Type B pancreatic cell (in vitro differentiated cells): ENCODE measurements around the gene TTC9C. TPM values are rescaled to one million over a fixed set of nuclear protein-coding genes. Genes with fewer than 3 reads are reported as not detected.

Experiments
- DNase-seq: peaks from one replicate; pipeline ENCODE4 v3.0.0; 2021; ENCODE audit warnings: mixed read lengths; ENCODE audit not compliant: unreplicated experiment; ENCODE audit errors: extremely low spot score
- H3K27ac Mint-ChIP-seq: 2 replicates; pipeline ENCODE4 v1.8.0; 2021; ENCODE audit warnings: mild to moderate bottlenecking, mixed read lengths
- H3K27me3 Mint-ChIP-seq: 2 replicates; pipeline ENCODE4 v1.8.0; 2021; ENCODE audit warnings: mixed read lengths
- H3K36me3 Mint-ChIP-seq: 2 replicates; pipeline ENCODE4 v1.8.0; 2021; ENCODE audit warnings: mixed read lengths
- H3K4me1 Mint-ChIP-seq: one replicate; pipeline ENCODE4 v1.8.0; 2021; ENCODE audit warnings: mixed read lengths; ENCODE audit not compliant: unreplicated experiment
- H3K4me3 Mint-ChIP-seq: 2 replicates; pipeline ENCODE4 v1.8.0; 2021; ENCODE audit warnings: mild to moderate bottlenecking, mixed read lengths
- H3K9me3 Mint-ChIP-seq: 2 replicates; pipeline ENCODE4 v1.8.0; 2021; ENCODE audit warnings: mixed read lengths
- CTCF ChIP-seq: fragments of 200-600 bp; sonication (generic); conservative IDR thresholded peaks from 2 replicates; pipeline ENCODE4 v1.5.0; 2021; ENCODE audit warnings: antibody characterized with exemption, mild to moderate bottlenecking
- total RNA-seq: library from RNA; stranded (reverse); gene quantifications from 2 replicates; pipeline ENCODE4 v1.2.1, GENCODE V29; 2021; ENCODE audit warnings: low replicate concordance

TTC9C gene
- total RNA-seq, 1 donor from 2014 or later: 39.0 TPM

DNA sequence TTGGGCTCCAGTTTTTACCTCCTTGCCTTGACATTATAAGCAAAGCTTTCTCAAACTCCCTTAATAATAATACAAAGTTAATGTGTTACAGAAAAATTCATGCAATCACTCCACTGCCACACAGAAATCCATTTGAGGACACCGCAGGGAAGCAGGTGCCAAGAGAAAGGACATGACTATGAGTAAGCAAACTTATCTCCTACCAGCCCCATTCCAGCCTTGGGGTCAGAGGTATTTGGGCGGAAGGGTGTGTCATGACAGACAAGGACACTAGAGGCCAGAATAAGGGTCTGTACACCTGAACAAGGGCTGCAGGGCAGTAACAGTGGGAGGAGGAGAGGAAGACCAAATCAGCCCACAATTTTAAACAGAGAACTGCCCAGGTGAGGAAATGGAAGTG lies 14.9 kb upstream of the TTC9C start:
- Mint-ChIP-seq H3K4me1 (peaks cover 36% of the 10 kb centered on the region), H3K36me3 (peaks cover 50% of the 10 kb centered on the region), H3K27ac (peak overlapping the region; percentile 97), H3K9me3 (no peaks in the 10 kb centered on the region), H3K27me3 (no peaks in the 10 kb centered on the region), H3K4me3 (peak overlapping the region; percentile 57)
- no peak for TF ChIP-seq CTCF
- no peak for DNase-seq

- peak overlapping the region; percentile 6 for H3K27ac Mint-ChIP-seq
- H3K36me3 Mint-ChIP-seq: peaks cover 60% of the 10 kb centered on the region
- peaks cover 21% of the 10 kb centered on the region for H3K4me1 Mint-ChIP-seq
- H3K4me3 Mint-ChIP-seq: no peak overlapping the region
- no peaks in the 10 kb centered on the region for H3K9me3 Mint-ChIP-seq
- TF ChIP-seq CTCF: no peak
- DNase-seq: no peak
- H3K27me3 Mint-ChIP-seq: no peaks in the 10 kb centered on the region
Measured at GRCh38 chr11:62715150-62716130, 12.8 kb upstream of the TTC9C start.

DNA sequence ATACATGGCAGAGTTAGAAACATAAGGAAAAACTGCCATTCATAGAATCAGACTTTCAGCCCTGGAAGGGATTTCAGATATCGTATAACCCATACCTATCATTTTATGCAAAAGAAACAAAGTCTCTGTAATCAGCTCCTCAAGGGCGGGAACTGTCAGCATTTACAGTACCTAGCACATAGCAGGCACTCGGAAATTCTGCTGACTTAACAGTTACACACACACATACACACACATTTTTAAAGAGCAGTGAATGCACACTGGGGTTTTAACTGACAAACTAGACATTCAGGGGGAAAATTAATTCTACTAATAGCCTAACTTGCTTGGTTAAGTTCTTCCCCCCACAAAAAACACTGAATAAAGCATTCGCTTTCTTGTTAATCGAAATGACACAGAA lies 12.1 kb upstream of the TTC9C start:
- Mint-ChIP-seq H3K36me3 (peaks cover 60% of the 10 kb centered on the region), H3K27me3 (no peaks in the 10 kb centered on the region), H3K27ac (peak overlapping the region; percentile 49), H3K9me3 (no peaks in the 10 kb centered on the region), H3K4me1 (peaks cover 21% of the 10 kb centered on the region), H3K4me3 (no peak overlapping the region)
- no peak for TF ChIP-seq CTCF
- DNase-seq: no peak

DNA sequence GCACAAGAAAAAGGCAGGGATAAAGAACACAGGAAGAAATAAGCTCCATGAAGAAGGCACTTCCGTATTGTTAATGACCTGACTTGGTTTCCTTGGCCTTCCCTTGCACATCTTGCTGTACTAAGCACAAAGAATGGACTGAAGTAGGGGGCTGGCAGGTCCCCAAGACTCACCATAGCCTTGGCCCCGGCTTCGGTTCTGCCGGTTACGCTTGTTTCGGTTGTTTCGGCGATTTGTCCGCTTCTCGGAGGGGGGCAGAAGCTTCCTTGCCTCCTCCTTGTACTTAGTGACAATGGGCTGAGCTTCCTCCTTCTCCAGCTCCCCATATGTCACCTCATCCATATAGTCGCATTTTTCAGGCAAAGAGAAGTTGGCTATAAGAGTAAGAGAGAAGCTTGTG lies 11.5 kb upstream of the TTC9C start:
- no peak for DNase-seq
- Mint-ChIP-seq H3K9me3 (no peaks in the 10 kb centered on the region), H3K27ac (peak overlapping the region; percentile 36), H3K27me3 (no peaks in the 10 kb centered on the region), H3K4me1 (peaks cover 22% of the 10 kb centered on the region), H3K36me3 (peaks cover 66% of the 10 kb centered on the region), H3K4me3 (no peak overlapping the region)
- no peak for TF ChIP-seq CTCF

- Mint-ChIP-seq H3K27me3 (no peaks in the 10 kb centered on the region), H3K27ac (peak overlapping the region; percentile 39)
Measured at GRCh38 chr11:62719302-62719978, 8.8 kb upstream of the TTC9C start.

More at GRCh38 chr11:62719302-62719978, 8.8 kb upstream of the TTC9C start:
- Mint-ChIP-seq H3K9me3 (no peaks in the 10 kb centered on the region), H3K4me1 (peaks cover 29% of the 10 kb centered on the region), H3K4me3 (no peak overlapping the region), H3K36me3 (peaks cover 66% of the 10 kb centered on the region)
- DNase-seq: no peak
- TF ChIP-seq CTCF: no peak
